Duodenal mucosa (tissue), 2 donors: Measurements from ENCODE around the gene CAPN1.
A peak's percentile ranks its signal among the peaks of the same experiment; 100 is the strongest.

Experiments used
- H3K27ac ChIP-seq: one replicate; pipeline ENCODE4 v1.7.0; 2013; ENCODE audit warnings: low read depth, low read length
- H3K27me3 ChIP-seq, 2 donors: one replicate each; pipeline ENCODE4 v1.7.0; 2013; ENCODE audit warnings: low read length in 2 of 2, control low read depth in 1 of 2; ENCODE audit not compliant: insufficient read depth in 2 of 2, control insufficient read depth in 1 of 2
- H3K36me3 ChIP-seq, 2 donors: one replicate each; pipeline ENCODE4 v1.7.0; 2013; ENCODE audit warnings: low read length in 2 of 2, control low read depth in 1 of 2; ENCODE audit not compliant: insufficient read depth in 2 of 2, control insufficient read depth in 1 of 2
- H3K4me1 ChIP-seq, 2 donors: one replicate each; pipeline ENCODE4 v1.7.0; 2013; ENCODE audit warnings: low read length in 2 of 2, control low read depth in 1 of 2; ENCODE audit not compliant: insufficient read depth in 2 of 2, control insufficient read depth in 1 of 2
- H3K4me3 ChIP-seq, 2 donors: one replicate each; pipeline ENCODE4 v1.7.0; 2013; ENCODE audit warnings: low read length in 2 of 2, low read depth in 1 of 2
- H3K9ac ChIP-seq, 2 donors: one replicate each; pipeline ENCODE4 v1.7.0; 2013; ENCODE audit warnings: low read length in 2 of 2, low read depth in 1 of 2
- H3K9me3 ChIP-seq, 2 donors: one replicate each; pipeline ENCODE4 v1.7.0; 2013; ENCODE audit warnings: low read length in 2 of 2, control low read depth in 1 of 2; ENCODE audit not compliant: control insufficient read depth in 1 of 2

The CAPN1 gene

DNA sequence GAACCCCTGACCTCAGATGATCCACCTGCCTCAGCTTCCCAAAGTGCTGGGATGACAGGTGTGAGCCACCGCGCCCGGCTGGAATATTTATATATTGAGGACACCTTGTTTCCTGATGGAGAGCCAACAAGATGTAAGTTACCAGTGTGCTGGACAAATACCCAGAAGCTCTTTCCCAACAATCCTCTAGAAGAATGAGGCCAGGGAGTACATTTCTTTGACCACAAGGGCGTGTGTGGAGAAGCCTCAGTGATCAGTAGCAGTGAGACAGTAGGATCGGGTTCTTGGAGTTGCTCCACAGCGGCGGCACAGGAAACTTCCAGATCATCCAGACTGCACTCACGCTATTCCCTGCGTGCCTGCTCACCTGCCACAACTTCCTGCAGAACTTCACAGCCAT lies 69.7 kb downstream of the CAPN1 start:
- no peak overlapping the region for H3K4me3 ChIP-seq
- H3K4me1 ChIP-seq = peaks cover 0 to 2% of the 10 kb centered on the region in 2 donors
- H3K9ac ChIP-seq = no peak overlapping the region
- no peak overlapping the region for H3K27ac ChIP-seq
- H3K36me3 ChIP-seq = no peaks in the 10 kb centered on the region
- H3K27me3 ChIP-seq = no peaks in the 10 kb centered on the region
- no peaks in the 10 kb centered on the region for H3K9me3 ChIP-seq

- H3K27ac ChIP-seq = no peak overlapping the region
- H3K4me3 ChIP-seq = no peak overlapping the region
- no peaks in the 10 kb centered on the region for H3K9me3 ChIP-seq
- H3K4me1 ChIP-seq = no peaks in the 10 kb centered on the region
- no peaks in the 10 kb centered on the region for H3K36me3 ChIP-seq
- H3K27me3 ChIP-seq = no peaks in the 10 kb centered on the region
- H3K9ac ChIP-seq = no peak overlapping the region
Measured at GRCh38 chr11:65254724-65255123, 73.0 kb downstream of the CAPN1 start.

GRCh38 chr11:65258988-65259387 lies 77.3 kb downstream of the CAPN1 start:
- no peak overlapping the region for H3K27ac ChIP-seq
- H3K27me3 ChIP-seq = no peaks in the 10 kb centered on the region
- H3K36me3 ChIP-seq = no peaks in the 10 kb centered on the region
- no peaks in the 10 kb centered on the region for H3K9me3 ChIP-seq
- H3K9ac ChIP-seq = no peak overlapping the region
- H3K4me1 ChIP-seq = peaks cover 10 to 19% of the 10 kb centered on the region in 2 donors
- no peak overlapping the region for H3K4me3 ChIP-seq

GRCh38 chr11:65260302-65260701 lies 78.6 kb downstream of the CAPN1 start:
- no peak overlapping the region for H3K9ac ChIP-seq
- no peaks in the 10 kb centered on the region for H3K9me3 ChIP-seq
- H3K36me3 ChIP-seq = no peaks in the 10 kb centered on the region
- no peak overlapping the region for H3K4me3 ChIP-seq
- peaks cover 10 to 19% of the 10 kb centered on the region in 2 donors for H3K4me1 ChIP-seq
- H3K27ac ChIP-seq = no peak overlapping the region
- H3K27me3 ChIP-seq = no peaks in the 10 kb centered on the region

DNA sequence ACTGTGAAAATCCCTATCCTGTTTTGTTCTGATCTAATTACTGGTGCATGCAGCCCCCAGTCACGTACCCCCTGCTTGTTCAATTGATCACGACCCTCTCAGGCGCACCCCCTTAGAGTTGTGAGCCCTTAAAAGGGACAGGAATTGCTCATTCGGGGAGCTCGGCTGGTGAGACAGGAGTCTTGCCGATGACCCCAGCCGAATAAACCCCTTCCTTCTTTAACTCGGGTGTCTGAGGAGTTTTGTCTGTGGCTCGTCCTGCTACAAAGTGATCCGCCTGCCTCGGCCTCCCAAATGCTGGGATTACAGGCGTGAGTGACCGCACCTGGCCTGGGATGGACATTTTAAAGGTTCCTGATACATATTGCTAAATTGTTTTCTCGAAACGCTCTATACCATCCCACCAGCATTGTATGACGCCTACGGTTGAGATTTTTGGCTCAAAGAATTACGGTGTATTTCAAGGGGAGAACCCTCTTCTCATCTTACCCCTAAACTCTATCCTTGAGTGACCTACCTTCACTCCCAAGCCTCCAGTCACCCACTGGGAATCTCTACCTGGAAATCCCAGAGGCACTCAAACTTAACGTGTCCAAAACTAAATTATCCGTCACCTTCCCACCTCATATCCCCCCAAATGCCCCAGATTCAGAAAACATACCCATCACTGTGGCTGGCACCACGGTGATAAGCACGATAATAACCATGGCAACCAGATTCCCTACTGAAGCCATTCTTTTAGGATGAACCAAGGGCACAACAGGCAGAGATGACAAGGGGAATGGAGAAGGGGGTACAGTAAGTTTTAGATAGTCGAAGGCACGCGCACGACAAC lies 79.2 kb downstream of the CAPN1 start:
- H3K4me3 ChIP-seq = peak overlapping the region; percentile 83 to 88
- no peaks in the 10 kb centered on the region for H3K27me3 ChIP-seq
- peaks cover 10 to 19% of the 10 kb centered on the region in 2 donors for H3K4me1 ChIP-seq
- H3K36me3 ChIP-seq = no peaks in the 10 kb centered on the region
- no peaks in the 10 kb centered on the region for H3K9me3 ChIP-seq
- H3K9ac ChIP-seq = peak overlapping the region; percentile 87 to 88
- peak overlapping the region; percentile 70 for H3K27ac ChIP-seq
